K562 (cell line): Measurements from ENCODE around the gene EGR2. TPM values are rescaled to one million over a fixed set of nuclear protein-coding genes. Genes with fewer than 3 reads are reported as not detected.
A peak's percentile ranks its signal among the peaks of the same experiment; 100 is the strongest.

Source experiments
- ARHGAP35 ChIP-seq: fragments of 450-650 bp; IDR thresholded peaks from 2 replicates; pipeline ENCODE4 v1.6.1; 2018; ENCODE audit not compliant: partially characterized antibody
- ATF3 ChIP-seq, 2 experiments: fragments of 450-650 bp in 1 of 2; sonication (generic) in 1 of 2; formaldehyde crosslinking in 1 of 2; IDR thresholded peaks in 1 of 2; conservative IDR thresholded peaks in 1 of 2; 2 replicates each; pipeline versions ENCODE4 v1.6.1 to v1.8.1; 2016 to 2023; ENCODE audit warnings: mild to moderate bottlenecking in 2 of 2, moderate library complexity in 2 of 2, inconsistent platforms in 1 of 2, missing genetic modification reagents in 1 of 2
- CTCF ChIP-seq, 3 experiments: IDR thresholded peaks in 2 of 3; conservative IDR thresholded peaks in 1 of 3; 2 replicates each; pipeline ENCODE4 v1.5.1; 2011 to 2012; ENCODE audit warnings: low read length in 3 of 3, mild to moderate bottlenecking in 3 of 3, control low read depth in 2 of 3, improper control_type of control experiment in 1 of 3, inconsistent platforms in 1 of 3, low read depth in 1 of 3, mixed read lengths in 1 of 3, moderate library complexity in 1 of 3; ENCODE audit not compliant: insufficient read depth in 2 of 3
- ESRRA ChIP-seq: fragments of 450-650 bp; IDR thresholded peaks from 2 replicates; pipeline ENCODE4 v1.6.1; 2014; ENCODE audit warnings: low read depth, mild to moderate bottlenecking, moderate library complexity, borderline replicate concordance
- HDAC1 ChIP-seq, 2 experiments: fragments of 450-650 bp; IDR thresholded peaks; 2 replicates each; pipeline ENCODE4 v1.6.1; 2016 to 2017; ENCODE audit warnings: inconsistent platforms in 1 of 2, mild to moderate bottlenecking in 1 of 2, moderate library complexity in 1 of 2
- HDAC6 ChIP-seq: IDR thresholded peaks from 2 replicates; pipeline ENCODE4 v1.6.1; 2012; ENCODE audit warnings: low read depth, mild to moderate bottlenecking, control low read depth, inconsistent platforms, low read length, moderate library complexity
- KLF10 ChIP-seq: fragments of 250-450 bp; sonication (Bioruptor Pico); IDR thresholded peaks from 2 replicates; pipeline ENCODE4 v1.6.1; 2021; ENCODE audit warnings: matching md5 sums
- MTA2 ChIP-seq: fragments of 450-650 bp; IDR thresholded peaks from 2 replicates; pipeline ENCODE4 v1.6.1; 2016; ENCODE audit warnings: low read depth
- MTF1 ChIP-seq: fragments of 250-450 bp; sonication (Bioruptor Pico); IDR thresholded peaks from 2 replicates; pipeline ENCODE4 v1.9.0; 2021; ENCODE audit warnings: moderate library complexity, mild to moderate bottlenecking, inconsistent platforms, borderline replicate concordance
- RAD51 ChIP-seq: fragments of 450-650 bp; IDR thresholded peaks from 2 replicates; pipeline ENCODE4 v1.7.1; 2016; ENCODE audit warnings: low read depth, mild to moderate bottlenecking, borderline replicate concordance
- RBFOX2 ChIP-seq: fragments of 200-400 bp; formaldehyde crosslinking; IDR thresholded peaks from 2 replicates; pipeline ENCODE4 v1.6.1; 2017; ENCODE audit warnings: low read depth, mild to moderate bottlenecking, low read length, moderate library complexity
- RFX7 ChIP-seq: fragments of 250-450 bp; sonication (Bioruptor Pico); IDR thresholded peaks from 2 replicates; pipeline ENCODE4 v1.5.1; 2021; ENCODE audit warnings: mild to moderate bottlenecking
- SPI1 ChIP-seq: IDR thresholded peaks from 2 replicates; pipeline ENCODE4 v1.6.1; 2011; ENCODE audit warnings: low read depth, low read length, control low read depth, borderline replicate concordance
- SRSF1 ChIP-seq: fragments of 200-400 bp; formaldehyde crosslinking; IDR thresholded peaks from 2 replicates; pipeline ENCODE4 v1.6.1; 2017; ENCODE audit warnings: mild to moderate bottlenecking, low read depth, low read length, moderate library complexity
- THRAP3 ChIP-seq: fragments of 450-650 bp; IDR thresholded peaks from 2 replicates; pipeline ENCODE4 v1.6.1; 2016; ENCODE audit warnings: mild to moderate bottlenecking, inconsistent platforms, borderline replicate concordance
- ZBTB11 ChIP-seq, 3 experiments: fragments of 200-800 bp in 1 of 3; fragments of 250-450 bp in 1 of 3; fragments of 450-650 bp in 1 of 3; sonication (Bioruptor Pico) in 1 of 3; sonication (Bioruptor generic) in 1 of 3; formaldehyde crosslinking in 1 of 3; IDR thresholded peaks; 2 replicates each; pipeline versions ENCODE4 v1.6.1 to v1.8.0; 2016 to 2022; ENCODE audit warnings: mild to moderate bottlenecking in 2 of 3, missing genetic modification characterization in 2 of 3, missing compliant biosample characterization in 1 of 3, moderate library complexity in 1 of 3
- ZBTB2 ChIP-seq: fragments of 450-650 bp; IDR thresholded peaks from 2 replicates; pipeline ENCODE4 v1.6.1; 2016; ENCODE audit warnings: antibody characterized with exemption
- ZNF124 ChIP-seq: sonication (generic); formaldehyde crosslinking; IDR thresholded peaks from 2 replicates; pipeline ENCODE4 v1.8.1; 2022; ENCODE audit warnings: missing genetic modification reagents
- ZNF134 ChIP-seq: fragments of 250-450 bp; sonication (Bioruptor Pico); conservative IDR thresholded peaks from 2 replicates; pipeline ENCODE4 v1.4.0; 2020
- ZNF347 ChIP-seq: fragments of 450-650 bp; formaldehyde crosslinking; IDR thresholded peaks from 2 replicates; pipeline ENCODE4 v1.4.0; 2020; ENCODE audit warnings: low read depth, mild to moderate bottlenecking, moderate library complexity
- ZNF354B ChIP-seq: fragments of 250-450 bp; sonication (Bioruptor Pico); IDR thresholded peaks from 2 replicates; pipeline ENCODE4 v1.4.0; 2020
- polyA plus RNA-seq, 8 experiments: library from polyadenylated mRNA; depleted of rRNA in 4 of 8; stranded (reverse) in 5 of 8; unstranded in 3 of 8; fragments of >200 nt; fragmentation: Nextera tagmentation in 2 of 8; fragmentation: Illumina TruSeq in 1 of 8; extraction: Ambion mirVana in 2 of 8; extraction: Trizol in 1 of 8; gene quantifications; 2 replicates each; pipeline versions ENCODE4 v1.2.1 to v1.2.3, GENCODE V29; 2011 to 2014; ENCODE audit warnings: inconsistent platforms in 1 of 8, missing spikeins in 1 of 8
- total RNA-seq, 7 experiments: library from RNA; depleted of rRNA in 6 of 7; stranded (reverse); fragments of >200 nt in 6 of 7; fragmentation: Illumina TruSeq in 2 of 7; extraction: Trizol in 2 of 7; gene quantifications; 2 replicates each; pipeline versions ENCODE4 v1.2.1 to v1.2.3, GENCODE V29; 2011 to 2021; ENCODE audit warnings: low replicate concordance in 1 of 7

EGR2 gene
- total and polyA plus RNA-seq, 9 of the 15 experiments (the other 6 are each of a cell fraction or from before 2014, with no cell fraction given), result 0.08 to 0.18 (median 0.12) TPM; not detected in 4

- no peak for TF ChIP-seq MTF1 (CRISPR knock-in tag)
- no peak for TF ChIP-seq SPI1
- TF ChIP-seq MTA2, result no peak
- TF ChIP-seq ZNF347, result no peak
- TF ChIP-seq HDAC1 (IDR thresholded peaks at IDR 0.05), result peak in 1 of 2 experiments; percentile 61; a peak in 1 of 4 replicates
- TF ChIP-seq ZNF124, result no peak
- TF ChIP-seq ZBTB11 (CRISPR knock-in tag; IDR thresholded peaks at IDR 0.05), result no peak
- TF ChIP-seq ZNF354B, result no peak
- no peak for TF ChIP-seq THRAP3
- TF ChIP-seq RFX7 (CRISPR knock-in tag), result no peak
- no peak for TF ChIP-seq ATF3 (IDR thresholded peaks at IDR 0.05)
- TF ChIP-seq ATF3 (CRISPR knock-in tag; conservative IDR thresholded peaks at IDR 0.05), result no peak
- TF ChIP-seq CTCF (IDR thresholded peaks at IDR 0.05 in 2 of 3, conservative IDR thresholded peaks at IDR 0.05 in 1 of 3; ENCODE audit: insufficient read depth in 2 of 3, low read depth in 1 of 3, low read length in 3 of 3), result no peak
- TF ChIP-seq KLF10 (CRISPR knock-in tag), result no peak
- TF ChIP-seq ESRRA, result no peak
- peak; percentile 40; the same call in 1 of the 2 replicates for TF ChIP-seq ZBTB2
- no peak for TF ChIP-seq ZNF134 (CRISPR knock-in tag)
- TF ChIP-seq SRSF1, result no peak
- peak; percentile 37; the same call in 1 of the 2 replicates for TF ChIP-seq RBFOX2
- TF ChIP-seq HDAC6, result no peak
- TF ChIP-seq ARHGAP35, result no peak
- TF ChIP-seq RAD51, result no peak
Measured at GRCh38 chr10:62817121-62817765, 1.1 kb upstream of the EGR2 start (continued).
